T-helper 22 cell (primary cell): ENCODE data around the gene SIRPB2.
"Not testable (repeated sequence)": the region's sequence is repeated elsewhere in the genome, so short reads cannot be mapped to it uniquely, and the experiment has no call there.

Experiments
- DNase-seq: peaks from one replicate; pipeline ENCODE4 v3.0.0-alpha.2; 2020; ENCODE audit warnings: low read depth

The SIRPB2 gene

GRCh38 chr20:1499528-1500420 is 8.6 kb upstream of the SIRPB2 start:
- DNase-seq: no peak

GRCh38 chr20:1497371-1497770 is 6.2 kb upstream of the SIRPB2 start:
- not testable (repeated sequence) for DNase-seq

GRCh38 chr20:1496930-1497329 is 5.7 kb upstream of the SIRPB2 start:
- DNase-seq: no peak

GRCh38 chr20:1494436-1494835 is 3.2 kb upstream of the SIRPB2 start:
- no peak for DNase-seq

GRCh38 chr20:1493536-1493935 is 2.3 kb upstream of the SIRPB2 start:
- no peak for DNase-seq

- no peak for DNase-seq
Measured at GRCh38 chr20:1491860-1492642, 831 bp upstream of the SIRPB2 start.

- DNase-seq: no peak
Measured at GRCh38 chr20:1490643-1491195, 501 bp downstream of the SIRPB2 start.

GRCh38 chr20:1489764-1490436 is 1.3 kb downstream of the SIRPB2 start:
- no peak for DNase-seq

- DNase-seq: no peak
Measured at GRCh38 chr20:1489325-1489724, 1.9 kb downstream of the SIRPB2 start.

- DNase-seq: no peak
Measured at GRCh38 chr20:1486566-1486965, 4.7 kb downstream of the SIRPB2 start.

GRCh38 chr20:1484438-1485116 is 6.6 kb downstream of the SIRPB2 start:
- DNase-seq: no peak

- DNase-seq: no peak
Measured at GRCh38 chr20:1479831-1480595, 11.2 kb downstream of the SIRPB2 start.

- DNase-seq: no peak
Measured at GRCh38 chr20:1478566-1478965, 12.7 kb downstream of the SIRPB2 start.

GRCh38 chr20:1477896-1478490 is 13.2 kb downstream of the SIRPB2 start:
- no peak for DNase-seq

- DNase-seq: no peak
Measured at GRCh38 chr20:1474817-1475603, 16.2 kb downstream of the SIRPB2 start.

GRCh38 chr20:1474325-1474724 is 16.9 kb downstream of the SIRPB2 start:
- no peak for DNase-seq

GRCh38 chr20:1473246-1474220 is 17.7 kb downstream of the SIRPB2 start:
- no peak for DNase-seq

GRCh38 chr20:1472556-1473245 is 18.5 kb downstream of the SIRPB2 start:
- no peak for DNase-seq
